Activated T-cell treated with anti-CD3 and anti-CD28 coated beads for 1 hour (primary cell): Measurements from ENCODE around the gene NRG4.
"Not testable (repeated sequence)": the region's sequence is repeated elsewhere in the genome, so short reads cannot be mapped to it uniquely, and the experiment has no call there.

Experiments used
- DNase-seq: peaks from one replicate; pipeline ENCODE4 v3.0.0-alpha.2; 2020; ENCODE audit warnings: low read depth

NRG4 gene

GRCh38 chr15:76011627-76012551, at the start of gene NRG4:
NRG4 (minus strand) TSS chr15:76012424; CDS start chr15:76011230, 1,194 bp downstream.
- no peak for DNase-seq

- no peak for DNase-seq
Observed at GRCh38 chr15:76061700-76062099, 49.5 kb upstream of the NRG4 start.

GRCh38 chr15:76060118-76060989, 48.1 kb upstream of the NRG4 start:
- DNase-seq = no peak

GRCh38 chr15:76059320-76060117, 47.3 kb upstream of the NRG4 start, which contains the start of gene TMEM266:
TMEM266 (plus strand) TSS chr15:76059985; CDS start chr15:76134264, 74,279 bp downstream.
- DNase-seq = no peak

GRCh38 chr15:76058714-76059319, 46.6 kb upstream of the NRG4 start:
- DNase-seq = no peak

- DNase-seq = peak; percentile 13
Observed at GRCh38 chr15:76057332-76058000, 45.2 kb upstream of the NRG4 start.

GRCh38 chr15:76056931-76057330, 44.7 kb upstream of the NRG4 start:
- DNase-seq = no peak

GRCh38 chr15:76054201-76054600, 42.0 kb upstream of the NRG4 start:
- DNase-seq = not testable (repeated sequence)

GRCh38 chr15:76038512-76038911, 26.3 kb upstream of the NRG4 start:
- DNase-seq = no peak

- DNase-seq = no peak
Observed at GRCh38 chr15:76035593-76035992, 23.4 kb upstream of the NRG4 start.

GRCh38 chr15:76034111-76034510, 21.9 kb upstream of the NRG4 start:
- DNase-seq = no peak

- DNase-seq = no peak
Observed at GRCh38 chr15:76033438-76033837, 21.2 kb upstream of the NRG4 start.

- no peak for DNase-seq
Observed at GRCh38 chr15:76032046-76032445, 19.8 kb upstream of the NRG4 start.

- no peak for DNase-seq
Observed at GRCh38 chr15:76024021-76024768, 12.0 kb upstream of the NRG4 start.

GRCh38 chr15:76013470-76013869, 1.2 kb upstream of the NRG4 start:
- DNase-seq = not testable (repeated sequence)

GRCh38 chr15:76010613-76011012, 1.6 kb downstream of the NRG4 start:
- DNase-seq = no peak

GRCh38 chr15:76006136-76006778, 6.0 kb downstream of the NRG4 start:
- no peak for DNase-seq

GRCh38 chr15:76003364-76003763, 8.9 kb downstream of the NRG4 start:
- no peak for DNase-seq

- DNase-seq = no peak
Observed at GRCh38 chr15:75995611-75996010, 16.6 kb downstream of the NRG4 start.

- no peak for DNase-seq
Observed at GRCh38 chr15:75994220-75994619, 18.0 kb downstream of the NRG4 start.
